Activated CD4-positive, alpha-beta T cell treated with anti-CD3 and anti-CD28 coated beads, Interleukin-2, amount 10 ng/mL, durations not matched to agents 24 days and 14 days (primary cell): Measurements from ENCODE around the gene KCNS1. TPM values are rescaled to one million over a fixed set of nuclear protein-coding genes. Genes with fewer than 3 reads are reported as not detected.
"Not testable (repeated sequence)": the region's sequence is repeated elsewhere in the genome, so short reads cannot be mapped to it uniquely, and the experiment has no call there.

Source experiments
- DNase-seq: peaks from one replicate; pipeline ENCODE4 v3.0.0; 2022
- H3K27ac Mint-ChIP-seq: one replicate; pipeline ENCODE4 v1.8.0; 2022; ENCODE audit warnings: mild to moderate bottlenecking, mixed read lengths
- H3K27me3 Mint-ChIP-seq: one replicate; pipeline ENCODE4 v1.8.0; 2022; ENCODE audit warnings: mixed read lengths
- H3K36me3 Mint-ChIP-seq: one replicate; pipeline ENCODE4 v1.8.0; 2022; ENCODE audit warnings: low read depth, mild to moderate bottlenecking, mixed read lengths
- H3K4me1 Mint-ChIP-seq: one replicate; pipeline ENCODE4 v1.8.0; 2021; ENCODE audit warnings: mixed read lengths
- H3K4me3 Mint-ChIP-seq: one replicate; pipeline ENCODE4 v1.8.0; 2022; ENCODE audit warnings: mild to moderate bottlenecking, moderate library complexity, mixed read lengths
- H3K9me3 Mint-ChIP-seq: one replicate; pipeline ENCODE4 v1.8.0; 2021; ENCODE audit warnings: mixed read lengths
- intact Hi-C: fragments of 100-400 bp; cut with micrococcal nuclease; formaldehyde crosslinking; loops from one replicate; pipeline ENCODE4 v1.15.1; 2023
- total RNA-seq: library from RNA; stranded (reverse); gene quantifications from 2 replicates; pipeline ENCODE4 v1.2.3, GENCODE V29; 2022

KCNS1 gene
- total RNA-seq, 1 donor from 2014 or later = 0.30 TPM

DNA sequence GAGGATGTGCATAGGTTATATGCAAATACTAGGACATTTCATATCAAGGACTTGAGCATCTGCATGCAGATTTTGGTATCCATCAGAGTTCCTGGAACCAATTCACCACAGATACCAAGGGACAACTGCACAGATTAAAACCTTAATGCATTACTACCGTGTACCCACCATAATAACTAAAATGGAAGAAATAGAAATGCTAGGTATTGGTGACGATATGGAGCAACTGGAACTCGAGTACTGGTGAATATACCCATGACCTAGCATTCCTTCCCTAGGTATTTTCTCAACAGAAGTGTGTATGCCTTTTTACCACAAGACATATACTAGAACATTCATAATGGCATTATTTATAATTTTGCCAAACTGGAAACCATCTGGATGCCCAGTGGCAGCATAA is 18.5 kb downstream of the KCNS1 start:
- Mint-ChIP-seq H3K4me1 (peaks cover 2% of the 10 kb centered on the region), H3K27ac (no peak overlapping the region)

DNA sequence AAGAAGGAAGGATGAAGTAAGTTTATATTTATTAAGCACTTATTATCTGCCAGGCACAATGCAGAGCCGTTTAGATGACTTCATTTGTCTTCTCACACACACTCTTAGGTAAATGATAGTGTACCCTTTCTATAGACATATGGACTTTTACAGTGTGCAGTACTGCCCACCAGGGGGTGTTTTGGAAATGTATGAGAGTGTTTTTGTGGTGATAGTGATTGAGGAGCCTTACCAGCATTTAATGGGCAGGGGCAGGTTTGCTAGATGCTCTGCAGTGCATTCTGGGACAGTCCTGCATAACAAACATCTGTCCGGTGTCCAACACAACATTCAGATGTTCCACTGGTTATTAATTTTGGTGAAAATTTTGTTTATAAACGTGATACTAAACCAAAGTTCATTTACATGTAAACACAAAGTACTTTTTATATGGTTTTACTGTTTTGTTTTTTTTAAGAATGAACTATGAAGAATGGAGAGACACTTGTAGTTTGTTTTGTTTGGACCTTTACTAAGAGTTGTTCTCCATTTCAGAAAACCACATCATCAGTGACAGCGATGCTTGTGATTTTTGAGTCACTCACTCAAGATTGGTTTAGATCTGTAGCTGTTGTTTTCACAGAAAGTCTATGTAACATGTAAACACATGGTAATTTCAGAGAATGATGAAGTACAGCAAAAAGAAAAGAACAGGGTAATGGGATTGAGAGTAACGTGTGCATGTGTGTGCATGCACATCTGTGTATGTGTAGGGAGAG is 19.9 kb downstream of the KCNS1 start:
- intact Hi-C loops = no loop called here
- no peak for DNase-seq
- Mint-ChIP-seq H3K27me3 (no peaks in the 10 kb centered on the region), H3K4me3 (no peak overlapping the region), H3K27ac (no peak overlapping the region), H3K4me1 (peaks cover 2% of the 10 kb centered on the region), H3K9me3 (no peaks in the 10 kb centered on the region), H3K36me3 (peaks cover 77% of the 10 kb centered on the region)

More for the DNA sequence above, 18.5 kb downstream of the KCNS1 start:
- Mint-ChIP-seq H3K27me3 (no peaks in the 10 kb centered on the region), H3K9me3 (no peaks in the 10 kb centered on the region), H3K4me3 (no peak overlapping the region), H3K36me3 (peaks cover 71% of the 10 kb centered on the region)
- no peak for DNase-seq
- intact Hi-C loops = no loop called here

DNA sequence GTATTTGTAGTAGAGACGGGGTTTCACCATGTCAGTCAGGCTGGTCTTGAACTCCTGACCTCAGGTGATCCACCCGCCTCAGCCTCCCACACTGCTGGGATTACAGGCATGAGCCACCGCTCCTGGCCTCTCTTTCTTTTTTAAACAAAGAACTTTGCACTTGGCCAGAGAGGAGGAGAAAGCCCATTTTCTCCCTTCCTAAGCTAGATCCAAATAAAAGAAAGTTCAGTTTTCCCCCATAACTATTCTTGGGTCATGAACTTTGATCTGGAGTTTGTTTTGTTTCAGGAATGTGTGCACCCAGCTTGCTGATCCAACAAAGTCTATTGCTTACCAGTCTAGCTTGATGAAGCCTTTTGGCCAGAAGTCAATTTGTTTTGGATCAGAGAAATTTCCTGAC is 23.4 kb downstream of the KCNS1 start:
- Mint-ChIP-seq H3K4me3 (no peak overlapping the region), H3K36me3 (peaks cover 71% of the 10 kb centered on the region), H3K4me1 (peaks cover 5% of the 10 kb centered on the region), H3K27ac (no peak overlapping the region), H3K27me3 (no peaks in the 10 kb centered on the region), H3K9me3 (no peaks in the 10 kb centered on the region)
- DNase-seq = no peak
- intact Hi-C loops = no loop called here

DNA sequence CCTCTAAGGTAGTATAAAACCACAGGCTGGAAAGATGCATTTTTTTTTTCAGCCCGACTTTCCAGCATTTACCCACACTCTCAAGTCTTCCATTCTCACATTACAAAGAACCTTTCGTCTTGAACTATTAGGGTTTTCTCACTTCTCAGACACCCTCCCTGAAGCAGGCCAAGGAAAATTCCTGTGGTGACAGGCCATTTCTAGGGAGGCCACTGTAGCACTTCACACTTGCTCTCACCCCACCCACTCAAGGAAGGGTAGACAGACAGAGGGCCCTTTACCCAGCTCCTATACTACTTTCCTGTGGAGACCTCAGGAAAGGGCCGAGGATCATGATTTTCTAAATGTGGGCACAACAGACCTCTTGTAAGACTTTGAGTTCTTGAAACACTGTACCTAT is 27.7 kb downstream of the KCNS1 start:
- H3K9me3 Mint-ChIP-seq = no peaks in the 10 kb centered on the region
- peak overlapping the region; percentile 7 for H3K27ac Mint-ChIP-seq
- no peaks in the 10 kb centered on the region for H3K27me3 Mint-ChIP-seq
- peaks cover 9% of the 10 kb centered on the region for H3K4me1 Mint-ChIP-seq
- no peak overlapping the region for H3K4me3 Mint-ChIP-seq
- peaks cover 56% of the 10 kb centered on the region for H3K36me3 Mint-ChIP-seq
- intact Hi-C loops = no loop called here
- DNase-seq = no peak

DNA sequence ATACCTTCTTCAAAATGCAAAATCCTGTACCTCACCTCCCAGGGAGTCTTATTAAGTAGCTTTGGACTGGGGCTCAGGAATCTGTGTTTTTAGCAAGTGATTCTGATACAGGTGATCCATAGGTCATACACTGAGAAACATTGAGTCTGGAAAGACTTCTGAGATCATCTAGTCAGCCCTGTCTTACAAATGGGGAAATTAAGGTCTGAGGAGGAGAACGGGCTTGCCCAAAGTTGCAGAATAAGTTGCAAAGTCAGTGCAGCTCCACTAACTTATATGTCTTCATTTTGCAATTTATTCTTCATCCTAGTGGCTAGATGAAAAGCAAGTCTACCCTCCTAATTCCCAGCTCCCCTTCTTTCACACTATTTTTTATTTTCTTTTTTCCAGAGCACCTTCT is 28.9 kb downstream of the KCNS1 start:
- no peaks in the 10 kb centered on the region for H3K9me3 Mint-ChIP-seq
- peaks cover 12% of the 10 kb centered on the region for H3K4me1 Mint-ChIP-seq
- DNase-seq = no peak
- no peaks in the 10 kb centered on the region for H3K27me3 Mint-ChIP-seq
- H3K4me3 Mint-ChIP-seq = no peak overlapping the region
- intact Hi-C loops = no loop called here
- no peak overlapping the region for H3K27ac Mint-ChIP-seq
- H3K36me3 Mint-ChIP-seq = peaks cover 58% of the 10 kb centered on the region

DNA sequence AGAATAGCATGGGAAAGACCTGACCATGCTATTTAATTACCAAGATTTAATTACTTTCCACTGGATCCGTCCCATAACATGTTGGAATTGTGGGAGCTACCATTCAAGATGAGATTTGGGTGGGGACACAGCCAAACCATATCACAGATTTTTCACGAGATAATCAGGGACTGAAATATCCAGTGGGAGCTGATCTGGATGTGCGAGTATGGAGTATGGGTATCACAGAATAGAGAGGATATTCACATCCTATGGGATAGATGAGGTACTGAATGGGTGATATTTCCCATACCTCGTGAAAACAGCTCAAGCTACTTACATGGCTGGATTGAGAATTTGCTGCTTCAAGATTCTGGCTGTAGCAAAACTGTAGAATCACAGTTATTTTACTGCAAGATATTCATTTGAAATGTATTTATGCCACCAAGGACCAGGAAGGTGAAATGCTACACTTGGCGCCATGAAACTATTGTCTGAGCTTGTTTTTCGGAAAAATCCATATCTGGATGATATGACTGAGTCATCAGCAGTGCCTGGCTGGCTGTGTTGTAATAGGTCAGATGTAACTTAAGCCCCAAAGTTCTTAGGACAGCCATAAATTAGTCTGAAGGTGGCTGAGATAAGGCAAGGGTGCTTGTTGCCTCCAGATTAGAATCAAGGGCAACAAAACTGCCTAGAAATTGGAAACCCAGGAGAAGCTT is 29.8 kb downstream of the KCNS1 start:
- Mint-ChIP-seq H3K36me3 (peaks cover 56% of the 10 kb centered on the region), H3K27ac (peak overlapping the region; percentile 13), H3K27me3 (no peaks in the 10 kb centered on the region), H3K4me3 (no peak overlapping the region), H3K4me1 (peaks cover 16% of the 10 kb centered on the region), H3K9me3 (no peaks in the 10 kb centered on the region)
- DNase-seq = no peak
- intact Hi-C loops = no loop called here

DNA sequence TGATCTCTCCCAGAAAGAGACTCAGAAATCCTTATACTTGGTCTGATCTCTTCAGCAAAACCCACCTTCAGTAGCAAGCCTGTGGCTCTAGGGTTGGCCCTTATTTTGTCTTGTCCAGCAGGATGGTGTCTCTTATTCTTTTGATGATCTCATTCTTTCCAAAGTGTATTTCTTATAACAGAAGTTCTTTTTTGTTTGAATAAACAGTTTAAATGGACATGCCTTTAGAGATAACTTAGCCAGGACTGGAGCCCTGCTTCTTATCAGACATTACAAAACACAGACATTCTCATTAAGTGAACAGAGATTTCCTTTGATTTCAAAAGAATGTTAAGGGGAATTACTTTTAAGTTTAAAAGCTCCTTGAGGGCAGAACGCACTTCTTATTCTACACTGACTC is 31.7 kb downstream of the KCNS1 start:
- H3K27ac Mint-ChIP-seq = no peak overlapping the region
- H3K9me3 Mint-ChIP-seq = no peaks in the 10 kb centered on the region
- intact Hi-C loops = no loop called here
- peaks cover 29% of the 10 kb centered on the region for H3K4me1 Mint-ChIP-seq
- no peaks in the 10 kb centered on the region for H3K27me3 Mint-ChIP-seq
- no peak for DNase-seq
- H3K4me3 Mint-ChIP-seq = no peak overlapping the region
- peaks cover 54% of the 10 kb centered on the region for H3K36me3 Mint-ChIP-seq

DNA sequence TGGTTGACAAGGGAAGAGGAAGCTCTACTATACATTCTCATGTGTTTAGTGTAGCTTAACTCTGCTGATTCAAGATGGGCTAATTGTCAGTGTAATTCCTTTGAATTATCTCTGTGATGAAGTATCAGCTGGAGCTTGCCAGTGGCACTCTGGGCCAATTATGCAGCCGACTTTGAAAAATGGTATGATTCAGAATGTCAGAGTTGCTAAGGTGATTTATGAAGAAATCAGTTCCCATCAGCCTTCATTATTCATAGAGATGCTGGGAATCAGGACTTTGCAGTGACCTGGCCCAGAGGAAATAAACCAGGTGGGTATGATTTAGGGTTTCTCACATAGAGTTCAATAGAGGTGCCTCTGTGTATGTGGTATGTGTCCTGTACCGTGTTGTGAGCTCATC is 33.4 kb downstream of the KCNS1 start:
- DNase-seq = no peak
- Mint-ChIP-seq H3K27me3 (no peaks in the 10 kb centered on the region), H3K9me3 (no peaks in the 10 kb centered on the region), H3K36me3 (peaks cover 55% of the 10 kb centered on the region), H3K27ac (no peak overlapping the region), H3K4me1 (peaks cover 30% of the 10 kb centered on the region), H3K4me3 (no peak overlapping the region)
- intact Hi-C loops = no loop called here

DNA sequence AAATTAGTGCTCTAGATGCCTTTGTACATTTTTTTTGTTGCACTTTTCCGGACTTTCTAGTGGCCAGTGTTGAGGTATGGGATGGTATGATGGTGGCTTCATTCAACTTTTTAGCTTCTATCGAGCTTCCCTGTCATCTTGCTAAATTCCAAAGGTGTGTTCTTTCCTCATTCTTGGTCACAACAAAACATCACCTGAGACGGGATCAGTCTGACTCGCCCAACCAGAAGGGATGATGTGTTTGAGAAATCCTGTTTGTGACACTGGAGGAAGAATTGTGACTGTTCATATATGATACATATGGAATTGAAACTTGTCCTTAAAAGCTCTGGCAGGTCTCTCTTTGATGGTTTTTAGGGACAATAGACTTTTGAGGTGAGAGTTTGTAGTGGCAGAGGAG is 33.8 kb downstream of the KCNS1 start:
- Mint-ChIP-seq H3K4me1 (peaks cover 30% of the 10 kb centered on the region), H3K9me3 (no peaks in the 10 kb centered on the region), H3K27me3 (no peaks in the 10 kb centered on the region), H3K4me3 (no peak overlapping the region), H3K27ac (no peak overlapping the region), H3K36me3 (peaks cover 58% of the 10 kb centered on the region)
- intact Hi-C loops = no loop called here
- DNase-seq = no peak

DNA sequence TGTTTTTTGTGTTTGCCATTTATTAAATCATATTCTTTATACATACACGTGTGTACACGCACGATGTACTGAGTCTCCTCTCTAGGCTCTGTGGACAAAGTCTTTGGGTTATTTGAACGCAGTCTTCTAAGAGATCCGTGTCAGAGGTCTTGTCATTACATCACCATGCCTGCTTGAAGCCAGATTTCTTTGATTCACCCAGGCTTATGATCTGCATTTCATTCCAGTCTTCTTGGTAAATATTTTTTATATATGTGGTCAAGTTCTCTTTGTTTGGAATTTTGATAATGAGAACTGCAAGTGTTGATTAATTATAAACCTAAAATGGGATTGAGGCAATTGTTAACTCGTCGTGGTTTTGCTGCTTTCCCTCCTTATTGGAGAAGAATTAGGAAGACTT is 34.6 kb downstream of the KCNS1 start:
- Mint-ChIP-seq H3K9me3 (no peaks in the 10 kb centered on the region), H3K4me1 (peaks cover 27% of the 10 kb centered on the region), H3K4me3 (no peak overlapping the region), H3K36me3 (peaks cover 57% of the 10 kb centered on the region), H3K27me3 (no peaks in the 10 kb centered on the region), H3K27ac (no peak overlapping the region)
- intact Hi-C loops = no loop called here
- no peak for DNase-seq

DNA sequence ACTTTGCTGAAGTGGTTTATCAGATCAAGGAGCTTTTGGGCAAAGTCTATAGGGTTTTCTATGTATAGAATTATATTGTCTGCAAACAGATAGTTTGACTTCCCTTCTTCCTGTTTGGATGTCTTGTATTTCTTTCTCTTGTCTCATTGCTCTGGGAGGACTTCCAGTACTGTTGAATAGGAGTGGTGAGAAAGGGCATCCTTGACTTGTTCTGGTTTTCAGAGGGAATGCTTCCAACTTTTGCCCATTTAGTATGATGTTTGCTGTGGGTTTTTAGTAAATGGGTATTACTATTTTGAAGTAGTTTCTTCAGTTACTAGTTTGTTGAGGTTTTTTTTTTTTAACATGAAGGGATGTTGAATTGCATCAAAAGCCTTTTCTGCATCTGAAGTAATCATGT is 36.1 kb downstream of the KCNS1 start:
- H3K27me3 Mint-ChIP-seq = no peaks in the 10 kb centered on the region
- DNase-seq = no peak
- no peak overlapping the region for H3K4me3 Mint-ChIP-seq
- intact Hi-C loops = loop anchor here (2.0 kb wide), 1 partner anchor 14 kb away; no protein-coding TSS in a partner anchor
- H3K4me1 Mint-ChIP-seq = peaks cover 30% of the 10 kb centered on the region
- no peaks in the 10 kb centered on the region for H3K9me3 Mint-ChIP-seq
- H3K27ac Mint-ChIP-seq = peak overlapping the region; percentile 35
- H3K36me3 Mint-ChIP-seq = peaks cover 51% of the 10 kb centered on the region

DNA sequence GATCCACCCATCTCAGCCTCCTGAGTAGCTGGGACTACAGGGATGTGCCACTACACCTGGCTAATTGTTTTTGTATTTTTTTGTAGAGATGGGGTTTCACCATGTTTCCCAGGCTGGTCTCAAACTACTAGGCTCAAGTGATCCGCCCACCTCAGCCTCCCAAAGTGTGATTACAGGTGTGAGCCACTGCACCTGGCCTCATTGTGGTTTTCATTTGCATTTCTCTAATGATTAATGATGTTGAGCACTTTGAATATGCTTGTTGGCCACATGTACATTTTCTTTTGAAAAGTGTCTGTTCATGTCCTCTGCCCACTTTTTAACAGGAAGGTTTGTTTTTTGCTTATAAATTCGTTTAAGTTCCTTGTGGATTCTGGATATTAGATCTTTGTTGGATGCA is 37.8 kb downstream of the KCNS1 start:
- intact Hi-C loops, DNase-seq, H3K4me3 Mint-ChIP-seq, H3K27me3 Mint-ChIP-seq, H3K9me3 Mint-ChIP-seq: not testable (repeated sequence)
- H3K27ac Mint-ChIP-seq = peak overlapping the region; percentile 22
- peaks cover 49% of the 10 kb centered on the region for H3K36me3 Mint-ChIP-seq
- peaks cover 38% of the 10 kb centered on the region for H3K4me1 Mint-ChIP-seq

DNA sequence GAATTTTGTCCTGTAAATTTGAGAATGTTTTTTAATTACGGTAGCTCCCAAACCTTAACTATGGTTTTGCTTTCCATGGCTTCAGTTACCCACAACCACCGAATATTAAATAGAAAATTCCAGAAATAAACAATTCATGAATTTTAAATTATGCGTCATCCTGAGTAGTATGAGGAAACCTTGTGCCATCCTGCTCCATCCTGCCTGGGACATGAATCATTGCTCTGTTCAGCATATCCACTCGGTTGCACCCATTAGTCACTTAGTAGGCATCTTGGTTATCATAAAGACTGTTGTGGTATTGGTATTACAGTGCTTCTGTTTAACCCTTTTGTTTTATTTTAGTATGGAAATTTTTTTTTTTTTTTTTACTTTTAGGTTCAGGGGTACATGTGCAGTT is 39.7 kb downstream of the KCNS1 start:
- H3K36me3 Mint-ChIP-seq = peaks cover 40% of the 10 kb centered on the region

DNA sequence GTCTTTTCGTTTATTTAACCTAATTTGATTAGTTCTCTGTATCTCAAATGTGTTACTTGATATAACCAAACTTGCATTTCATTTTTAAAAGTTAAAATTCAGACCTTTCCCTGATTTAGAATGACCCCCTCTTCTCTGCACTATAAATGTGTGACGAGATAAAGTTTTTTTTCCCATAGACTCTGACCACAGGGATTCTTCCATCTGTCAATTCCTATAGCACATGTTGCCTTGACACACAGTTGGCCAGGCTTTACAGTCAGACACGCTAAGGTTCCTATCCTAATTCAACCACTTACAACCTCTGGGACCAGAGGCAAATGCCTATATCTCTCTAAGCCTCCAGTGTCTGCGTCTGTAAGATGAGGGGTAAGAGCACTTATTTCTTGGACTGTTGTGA is 40.6 kb downstream of the KCNS1 start:
- peaks cover 35% of the 10 kb centered on the region for H3K4me1 Mint-ChIP-seq
- H3K27ac Mint-ChIP-seq = no peak overlapping the region
- H3K27me3 Mint-ChIP-seq = no peaks in the 10 kb centered on the region
- intact Hi-C loops = no loop called here
- DNase-seq = no peak
- H3K36me3 Mint-ChIP-seq = peaks cover 44% of the 10 kb centered on the region
- H3K4me3 Mint-ChIP-seq = no peak overlapping the region
- H3K9me3 Mint-ChIP-seq = no peaks in the 10 kb centered on the region

More for the DNA sequence above, 39.7 kb downstream of the KCNS1 start:
- Mint-ChIP-seq H3K9me3 (no peaks in the 10 kb centered on the region), H3K4me3 (no peak overlapping the region), H3K27me3 (no peaks in the 10 kb centered on the region), H3K27ac (no peak overlapping the region), H3K4me1 (peaks cover 34% of the 10 kb centered on the region)
- intact Hi-C loops = no loop called here
- no peak for DNase-seq
